HL-60 (cell line): Measurements from ENCODE around the gene C1QL1.

Experiments used
- DNase-seq, 2 experiments: peaks; one replicate each; pipeline ENCODE4 v3.0.0-alpha.2; 2010 to 2020; ENCODE audit warnings: low read depth in 1 of 2, low spot score in 1 of 2
- H3K27ac ChIP-seq: fragments of 250-450 bp; sonication (Bioruptor Pico); replicated peaks from 2 replicates; pipeline ENCODE4 v1.5.1; 2020; ENCODE audit warnings: mild to moderate bottlenecking, moderate library complexity
- H3K27me3 ChIP-seq: fragments of 250-450 bp; sonication (Bioruptor Pico); 2 replicates; pipeline ENCODE4 v1.5.1; 2021; ENCODE audit warnings: mild to moderate bottlenecking, moderate library complexity; ENCODE audit not compliant: insufficient read depth, poor library complexity, severe bottlenecking
- H3K4me3 ChIP-seq: replicated peaks from 2 replicates; pipeline ENCODE4 v1.5.1; 2011; ENCODE audit warnings: mild to moderate bottlenecking, control low read depth, low read length; ENCODE audit not compliant: insufficient read depth
- GABPA ChIP-seq: IDR thresholded peaks from 2 replicates; pipeline ENCODE4 v1.6.1; 2012; ENCODE audit warnings: low read depth
- POLR2AphosphoS5 ChIP-seq: IDR thresholded peaks from 2 replicates; pipeline ENCODE4 v1.6.1; 2012; ENCODE audit warnings: low read depth
- SPI1 ChIP-seq: IDR thresholded peaks from 2 replicates; pipeline ENCODE4 v1.6.1; 2012; ENCODE audit warnings: low read depth, mild to moderate bottlenecking, borderline replicate concordance
- TF ChIP-seq, protein P1 (sequence below): IDR thresholded peaks from 2 replicates; pipeline ENCODE4 v1.6.1; 2012; ENCODE audit warnings: low read depth; ENCODE audit not compliant: insufficient replicate concordance
- TF ChIP-seq, protein P2 (sequence below): IDR thresholded peaks from one replicate; pipeline ENCODE4 v1.5.1; 2011; ENCODE audit warnings: low read length, control low read depth, inconsistent platforms; ENCODE audit not compliant: insufficient read depth

The C1QL1 gene

DNA sequence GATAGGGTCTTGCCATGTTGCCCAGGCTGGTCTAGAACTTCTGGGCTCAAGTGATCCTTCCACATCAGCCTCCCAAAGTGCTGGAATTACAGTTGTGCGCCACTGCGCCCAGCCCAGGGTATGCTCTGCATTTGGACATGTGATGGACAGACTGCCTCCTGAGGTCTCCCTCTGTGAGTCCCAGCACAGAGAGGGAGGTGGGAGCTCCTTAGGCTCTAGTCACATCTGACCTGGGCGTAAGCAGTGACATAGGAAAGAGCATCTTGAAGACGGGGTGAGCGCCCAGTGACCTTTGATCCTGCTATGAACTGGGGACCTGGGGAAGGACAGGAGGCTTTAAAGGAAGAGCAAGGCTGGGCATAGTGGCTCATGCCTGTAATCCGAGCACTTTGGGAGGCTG is 50.6 kb downstream of the C1QL1 start:
- TF ChIP-seq, protein P1, sequence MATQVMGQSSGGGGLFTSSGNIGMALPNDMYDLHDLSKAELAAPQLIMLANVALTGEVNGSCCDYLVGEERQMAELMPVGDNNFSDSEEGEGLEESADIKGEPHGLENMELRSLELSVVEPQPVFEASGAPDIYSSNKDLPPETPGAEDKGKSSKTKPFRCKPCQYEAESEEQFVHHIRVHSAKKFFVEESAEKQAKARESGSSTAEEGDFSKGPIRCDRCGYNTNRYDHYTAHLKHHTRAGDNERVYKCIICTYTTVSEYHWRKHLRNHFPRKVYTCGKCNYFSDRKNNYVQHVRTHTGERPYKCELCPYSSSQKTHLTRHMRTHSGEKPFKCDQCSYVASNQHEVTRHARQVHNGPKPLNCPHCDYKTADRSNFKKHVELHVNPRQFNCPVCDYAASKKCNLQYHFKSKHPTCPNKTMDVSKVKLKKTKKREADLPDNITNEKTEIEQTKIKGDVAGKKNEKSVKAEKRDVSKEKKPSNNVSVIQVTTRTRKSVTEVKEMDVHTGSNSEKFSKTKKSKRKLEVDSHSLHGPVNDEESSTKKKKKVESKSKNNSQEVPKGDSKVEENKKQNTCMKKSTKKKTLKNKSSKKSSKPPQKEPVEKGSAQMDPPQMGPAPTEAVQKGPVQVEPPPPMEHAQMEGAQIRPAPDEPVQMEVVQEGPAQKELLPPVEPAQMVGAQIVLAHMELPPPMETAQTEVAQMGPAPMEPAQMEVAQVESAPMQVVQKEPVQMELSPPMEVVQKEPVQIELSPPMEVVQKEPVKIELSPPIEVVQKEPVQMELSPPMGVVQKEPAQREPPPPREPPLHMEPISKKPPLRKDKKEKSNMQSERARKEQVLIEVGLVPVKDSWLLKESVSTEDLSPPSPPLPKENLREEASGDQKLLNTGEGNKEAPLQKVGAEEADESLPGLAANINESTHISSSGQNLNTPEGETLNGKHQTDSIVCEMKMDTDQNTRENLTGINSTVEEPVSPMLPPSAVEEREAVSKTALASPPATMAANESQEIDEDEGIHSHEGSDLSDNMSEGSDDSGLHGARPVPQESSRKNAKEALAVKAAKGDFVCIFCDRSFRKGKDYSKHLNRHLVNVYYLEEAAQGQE: no peak
- no peak for TF ChIP-seq GABPA
- TF ChIP-seq SPI1: no peak
- TF ChIP-seq, protein P2, sequence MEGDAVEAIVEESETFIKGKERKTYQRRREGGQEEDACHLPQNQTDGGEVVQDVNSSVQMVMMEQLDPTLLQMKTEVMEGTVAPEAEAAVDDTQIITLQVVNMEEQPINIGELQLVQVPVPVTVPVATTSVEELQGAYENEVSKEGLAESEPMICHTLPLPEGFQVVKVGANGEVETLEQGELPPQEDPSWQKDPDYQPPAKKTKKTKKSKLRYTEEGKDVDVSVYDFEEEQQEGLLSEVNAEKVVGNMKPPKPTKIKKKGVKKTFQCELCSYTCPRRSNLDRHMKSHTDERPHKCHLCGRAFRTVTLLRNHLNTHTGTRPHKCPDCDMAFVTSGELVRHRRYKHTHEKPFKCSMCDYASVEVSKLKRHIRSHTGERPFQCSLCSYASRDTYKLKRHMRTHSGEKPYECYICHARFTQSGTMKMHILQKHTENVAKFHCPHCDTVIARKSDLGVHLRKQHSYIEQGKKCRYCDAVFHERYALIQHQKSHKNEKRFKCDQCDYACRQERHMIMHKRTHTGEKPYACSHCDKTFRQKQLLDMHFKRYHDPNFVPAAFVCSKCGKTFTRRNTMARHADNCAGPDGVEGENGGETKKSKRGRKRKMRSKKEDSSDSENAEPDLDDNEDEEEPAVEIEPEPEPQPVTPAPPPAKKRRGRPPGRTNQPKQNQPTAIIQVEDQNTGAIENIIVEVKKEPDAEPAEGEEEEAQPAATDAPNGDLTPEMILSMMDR: no peak
- TF ChIP-seq POLR2AphosphoS5: no peak
- no peak overlapping the region for H3K4me3 ChIP-seq
- no peak for DNase-seq
- H3K27ac ChIP-seq: no peak overlapping the region
- peaks cover 2% of the 10 kb centered on the region for H3K27me3 ChIP-seq

DNA sequence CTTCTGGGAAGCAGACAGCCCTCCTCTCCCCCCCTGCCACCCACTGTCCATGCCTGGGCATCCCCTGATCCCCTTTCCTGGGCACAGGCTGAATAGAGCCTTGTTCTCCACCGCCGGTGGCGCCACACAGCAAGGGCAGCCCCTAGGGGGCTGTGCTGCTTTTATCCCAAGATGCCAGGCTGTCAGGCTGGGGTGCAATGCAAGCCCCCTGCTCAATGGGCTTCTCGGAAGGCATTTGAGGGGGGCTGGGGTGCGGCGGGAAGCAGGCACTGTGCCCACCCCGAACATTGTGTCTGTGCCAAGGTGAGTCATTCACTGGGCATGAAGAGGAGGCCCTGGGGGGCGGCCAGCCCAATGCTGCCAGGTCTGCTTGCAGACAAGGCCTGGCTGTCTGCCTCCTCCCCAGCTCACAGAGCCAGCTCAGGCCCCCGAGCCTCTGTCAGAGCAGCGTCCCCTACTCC is 51.3 kb downstream of the C1QL1 start:
- TF ChIP-seq POLR2AphosphoS5: no peak
- no peak for TF ChIP-seq GABPA
- TF ChIP-seq, protein P2: no peak
- TF ChIP-seq, protein P1: no peak
- TF ChIP-seq SPI1: no peak
- H3K27ac ChIP-seq: no peak overlapping the region
- H3K4me3 ChIP-seq: no peak overlapping the region
- H3K27me3 ChIP-seq: peaks cover 5% of the 10 kb centered on the region
- DNase-seq: no peak

GRCh38 chr17:44915862-44916780 is 52.0 kb downstream of the C1QL1 start:
- DNase-seq: peak in 1 of 2 experiments; percentile 48
- TF ChIP-seq, protein P1: no peak
- TF ChIP-seq GABPA: no peak
- TF ChIP-seq, protein P2: no peak
- TF ChIP-seq POLR2AphosphoS5: no peak
- TF ChIP-seq SPI1: no peak
- H3K4me3 ChIP-seq: no peak overlapping the region
- no peak overlapping the region for H3K27ac ChIP-seq
- H3K27me3 ChIP-seq: peaks cover 12% of the 10 kb centered on the region
